PC-3 (cell line): ENCODE data around the gene DNASE1L2.

ENCODE experiments used
- CTCF ChIP-seq: fragments of 300-600 bp; sonication (generic); conservative IDR thresholded peaks from 2 replicates; pipeline ENCODE4 v1.5.1; 2017; ENCODE audit warnings: antibody characterized with exemption, low read depth, mild to moderate bottlenecking, low read length
- EZH2 ChIP-seq: fragments of 300-600 bp; sonication (generic); IDR thresholded peaks from one replicate; pipeline ENCODE4 v1.6.1; 2017; ENCODE audit warnings: antibody characterized with exemption, mild to moderate bottlenecking, low read length; ENCODE audit not compliant: unreplicated experiment
- EZH2phosphoT487 ChIP-seq: fragments of 300-600 bp; sonication (generic); IDR thresholded peaks from 2 replicates; pipeline ENCODE4 v1.6.1; 2018; ENCODE audit warnings: mild to moderate bottlenecking, antibody characterized with exemption, low read length, borderline replicate concordance

DNA sequence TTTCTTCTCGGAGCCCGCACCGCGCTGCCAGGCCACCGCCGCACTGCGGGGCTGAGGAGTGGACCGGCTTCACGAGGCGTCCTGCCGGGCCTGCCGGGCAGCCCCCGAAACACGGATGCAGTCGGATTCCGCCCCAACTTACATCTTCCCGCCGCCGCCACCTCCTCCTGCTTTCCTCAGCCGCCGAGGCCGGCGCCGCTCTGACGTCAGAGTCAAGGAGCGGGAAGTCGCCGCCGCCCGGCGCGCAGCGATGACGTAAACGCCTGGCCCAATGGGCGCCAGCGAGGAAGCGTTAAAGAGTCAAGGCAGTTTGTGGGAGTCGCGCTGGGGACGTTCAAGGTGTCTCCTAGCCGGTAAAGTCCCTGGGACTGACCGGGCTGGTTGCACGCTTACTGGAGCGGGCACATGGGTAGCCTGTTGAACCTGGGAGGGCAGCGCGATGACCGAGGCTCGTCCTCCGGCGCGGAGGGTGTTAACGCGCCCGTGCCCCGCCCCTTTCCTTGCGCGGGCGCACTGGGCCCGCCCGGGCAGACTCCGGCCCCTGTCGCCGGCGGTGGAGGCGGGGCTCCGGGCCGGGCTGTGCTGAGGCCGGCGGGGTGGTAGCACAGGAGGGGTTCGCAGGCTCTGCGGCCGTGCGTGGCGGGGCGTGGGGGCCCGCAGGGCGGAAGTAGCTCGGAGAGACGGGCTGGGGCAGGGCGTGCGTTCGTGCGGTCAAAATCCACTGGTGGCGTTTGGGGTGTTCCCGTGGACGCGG lies 31.8 kb downstream of the DNASE1L2 start, which contains the start of gene RNPS1:
- TF ChIP-seq CTCF (no peak), EZH2 (no peak), EZH2phosphoT487 (no peak)
